Keratinocyte (primary cell): ENCODE results near the gene CDHR3. TPM values are rescaled to one million over a fixed set of nuclear protein-coding genes. Genes with fewer than 3 reads are reported as not detected.

Source experiments
- DNase-seq: peaks from one replicate; pipeline ENCODE4 v3.0.0-alpha.2; 2011; ENCODE audit warnings: low read depth, missing footprints, low spot score
- FAIRE-seq: peaks from 2 replicates; lab custom pipeline; 2011; peaks lifted over from hg19 to GRCh38; lab: Jason Lieb, UNC
- H2AFZ ChIP-seq: 2 replicates; pipeline ENCODE4 v1.6.0; 2012; ENCODE audit warnings: low read length, control low read depth, inconsistent platforms; ENCODE audit not compliant: control insufficient read depth
- H3K27ac ChIP-seq: 2 replicates; pipeline ENCODE4 v1.5.1; 2011; ENCODE audit warnings: low read length; ENCODE audit not compliant: control insufficient read depth, insufficient read depth
- H3K27me3 ChIP-seq: 3 replicates; pipeline ENCODE4 v1.6.0; 2011; ENCODE audit warnings: low read length; ENCODE audit not compliant: control insufficient read depth, insufficient read depth; ENCODE audit errors: extremely low read depth
- H3K36me3 ChIP-seq, 2 experiments: 2 replicates in 1 of 2; 3 replicates in 1 of 2; pipeline ENCODE4 v1.5.1; 2011; ENCODE audit warnings: low read length in 2 of 2, mild to moderate bottlenecking in 1 of 2; ENCODE audit not compliant: control insufficient read depth in 2 of 2, insufficient read depth in 2 of 2; ENCODE audit errors: extremely low read depth in 1 of 2
- H3K4me1 ChIP-seq: 3 replicates; pipeline ENCODE4 v1.5.1; 2011; ENCODE audit warnings: low read length; ENCODE audit not compliant: control insufficient read depth, insufficient read depth; ENCODE audit errors: extremely low read depth
- H3K4me2 ChIP-seq: 3 replicates; pipeline ENCODE4 v1.6.0; 2011; ENCODE audit warnings: low read depth, low read length; ENCODE audit not compliant: control insufficient read depth, insufficient read depth; ENCODE audit errors: extremely low read depth
- H3K4me3 ChIP-seq, 3 experiments: fragments of 200-600 bp in 1 of 3; sonication (generic) in 1 of 3; 2 replicates in 2 of 3; 3 replicates in 1 of 3; pipeline ENCODE4 v1.5.1; 2011 to 2016; ENCODE audit warnings: low read length in 3 of 3, mild to moderate bottlenecking in 3 of 3, control low read depth in 2 of 3, inconsistent platforms in 1 of 3, low read depth in 1 of 3, mixed read lengths in 1 of 3, mixed run types in 1 of 3, moderate library complexity in 1 of 3; ENCODE audit not compliant: control insufficient read depth in 2 of 3, insufficient read depth in 2 of 3; ENCODE audit errors: extremely low read depth in 1 of 3
- H3K79me2 ChIP-seq: 2 replicates; pipeline ENCODE4 v1.6.0; 2012; ENCODE audit warnings: low read length; ENCODE audit not compliant: control insufficient read depth, insufficient read depth
- H3K9ac ChIP-seq: 3 replicates; pipeline ENCODE4 v1.6.0; 2011; ENCODE audit warnings: low read length; ENCODE audit not compliant: control insufficient read depth, insufficient read depth; ENCODE audit errors: extremely low read depth
- H3K9me1 ChIP-seq: 3 replicates; pipeline ENCODE4 v1.6.0; 2011; ENCODE audit warnings: low read length; ENCODE audit not compliant: control insufficient read depth, insufficient read depth; ENCODE audit errors: extremely low read depth
- H3K9me3 ChIP-seq: 2 replicates; pipeline ENCODE4 v1.5.1; 2012; ENCODE audit warnings: low read depth, low read length; ENCODE audit not compliant: control insufficient read depth
- H4K20me1 ChIP-seq: 3 replicates; pipeline ENCODE4 v1.6.0; 2011; ENCODE audit warnings: low read length; ENCODE audit not compliant: control insufficient read depth, insufficient read depth; ENCODE audit errors: extremely low read depth
- EZH2 ChIP-seq: IDR thresholded peaks from one replicate; pipeline ENCODE4 v1.6.1; 2012; ENCODE audit warnings: inconsistent platforms, mild to moderate bottlenecking, low read length, moderate library complexity
- dilution Hi-C: fragments of 300-500 bp; cut with MboI; formaldehyde crosslinking; loops from one replicate; pipeline ENCODE4 v1.7.0; 2020; ENCODE audit warnings: low sequenced_read_pairs; ENCODE audit not compliant: extremely low pct_ligation_motif_present
- polyA plus RNA-seq, 5 experiments: library from polyadenylated mRNA; depleted of rRNA in 3 of 5; stranded (reverse) in 3 of 5; stranded (forward) in 1 of 5; unstranded in 1 of 5; fragments of >200 nt; gene quantifications; 1 replicate in 1 of 5; 2 replicates in 3 of 5; 3 replicates in 1 of 5; pipeline versions ENCODE4 v1.2.1 to v1.2.3, GENCODE V29; 2011 to 2012; ENCODE audit warnings: missing spikeins in 2 of 5, low read depth in 1 of 5, low replicate concordance in 1 of 5
- TF ChIP-seq, protein P1 (sequence below), 3 experiments: IDR thresholded peaks in 1 of 3; conservative IDR thresholded peaks in 1 of 3; optimal IDR thresholded peaks in 1 of 3; 2 replicates in 2 of 3; 3 replicates in 1 of 3; pipeline versions ENCODE3 to v1.5.1; 2011; ENCODE audit warnings: low read length in 3 of 3, mild to moderate bottlenecking in 3 of 3, moderate library complexity in 2 of 3, control low read depth in 1 of 3, inconsistent platforms in 1 of 3; ENCODE audit not compliant: insufficient read depth in 2 of 3; ENCODE audit errors: extremely low read depth in 1 of 3

CDHR3 gene
- polyA plus RNA-seq, 1 donor (not counting 4 experiments of a cell fraction or from before 2014, with no cell fraction given) = 1.2 TPM

DNA sequence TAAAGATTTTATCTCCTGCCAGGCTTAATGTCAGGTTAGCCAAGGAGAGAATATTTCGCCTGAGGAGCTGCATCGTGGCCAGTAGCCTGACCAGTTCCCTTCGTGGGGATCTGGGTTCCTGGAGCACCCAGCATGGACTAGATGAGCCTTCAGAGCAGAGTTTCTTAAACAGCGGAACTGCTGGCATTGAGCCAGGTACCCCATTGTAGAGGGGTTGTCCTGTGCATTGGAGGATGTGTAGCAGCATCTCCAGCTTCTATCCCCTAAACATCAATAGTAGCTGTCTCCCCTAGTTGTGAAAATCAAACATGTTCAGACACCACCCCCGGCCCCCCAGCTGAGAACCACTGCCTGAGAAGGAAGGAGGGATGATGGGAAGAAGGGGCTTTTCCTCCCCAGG, 36.2 kb downstream of the CDHR3 start:
- no peak overlapping the region for H3K4me3 ChIP-seq
- no peaks in the 10 kb centered on the region for H3K36me3 ChIP-seq
- H3K27me3 ChIP-seq = peaks cover 17% of the 10 kb centered on the region
- dilution Hi-C loops = no loop called here
- H3K4me2 ChIP-seq = no peak overlapping the region
- no peaks in the 10 kb centered on the region for H3K4me1 ChIP-seq
- no peak for FAIRE-seq
- no peaks in the 10 kb centered on the region for H3K79me2 ChIP-seq
- H3K9ac ChIP-seq = no peak overlapping the region
- H3K9me1 ChIP-seq = no peaks in the 10 kb centered on the region
- no peaks in the 10 kb centered on the region for H3K9me3 ChIP-seq
- no peaks in the 10 kb centered on the region for H4K20me1 ChIP-seq
- TF ChIP-seq, protein P1, sequence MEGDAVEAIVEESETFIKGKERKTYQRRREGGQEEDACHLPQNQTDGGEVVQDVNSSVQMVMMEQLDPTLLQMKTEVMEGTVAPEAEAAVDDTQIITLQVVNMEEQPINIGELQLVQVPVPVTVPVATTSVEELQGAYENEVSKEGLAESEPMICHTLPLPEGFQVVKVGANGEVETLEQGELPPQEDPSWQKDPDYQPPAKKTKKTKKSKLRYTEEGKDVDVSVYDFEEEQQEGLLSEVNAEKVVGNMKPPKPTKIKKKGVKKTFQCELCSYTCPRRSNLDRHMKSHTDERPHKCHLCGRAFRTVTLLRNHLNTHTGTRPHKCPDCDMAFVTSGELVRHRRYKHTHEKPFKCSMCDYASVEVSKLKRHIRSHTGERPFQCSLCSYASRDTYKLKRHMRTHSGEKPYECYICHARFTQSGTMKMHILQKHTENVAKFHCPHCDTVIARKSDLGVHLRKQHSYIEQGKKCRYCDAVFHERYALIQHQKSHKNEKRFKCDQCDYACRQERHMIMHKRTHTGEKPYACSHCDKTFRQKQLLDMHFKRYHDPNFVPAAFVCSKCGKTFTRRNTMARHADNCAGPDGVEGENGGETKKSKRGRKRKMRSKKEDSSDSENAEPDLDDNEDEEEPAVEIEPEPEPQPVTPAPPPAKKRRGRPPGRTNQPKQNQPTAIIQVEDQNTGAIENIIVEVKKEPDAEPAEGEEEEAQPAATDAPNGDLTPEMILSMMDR (optimal IDR thresholded peaks at IDR 0.05 in 1 of 3, IDR thresholded peaks at IDR 0.05 in 1 of 3, conservative IDR thresholded peaks at IDR 0.05 in 1 of 3; ENCODE audit: extremely low read depth in 1 of 3, insufficient read depth in 2 of 3, low read length in 3 of 3) = no peak
- no peak for TF ChIP-seq EZH2
- H2AFZ ChIP-seq = no peak overlapping the region
- no peak overlapping the region for H3K27ac ChIP-seq
- no peak for DNase-seq

DNA sequence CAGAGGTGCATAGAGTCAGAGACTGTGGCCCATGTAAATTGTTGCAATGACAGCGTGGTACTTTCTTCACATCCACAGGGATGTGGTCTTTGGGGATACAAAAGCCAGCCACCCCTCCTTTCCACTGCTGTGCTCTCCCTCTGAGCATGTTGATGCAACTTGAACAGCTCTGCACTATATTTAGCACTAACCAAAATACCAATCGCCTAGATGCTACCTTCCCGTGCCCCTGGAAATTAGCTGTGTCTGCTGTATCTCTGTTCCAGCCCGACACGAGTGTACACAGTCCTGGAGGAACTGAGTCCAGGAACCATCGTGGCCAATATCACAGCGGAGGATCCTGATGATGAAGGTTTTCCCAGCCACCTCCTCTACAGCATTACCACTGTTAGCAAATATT, 38.1 kb downstream of the CDHR3 start:
- FAIRE-seq (no peak), DNase-seq (no peak)
- Histone ChIP-seq H3K9me1 (no peaks in the 10 kb centered on the region), H2AFZ (no peak overlapping the region), H3K4me2 (no peak overlapping the region), H3K27me3 (peaks cover 17% of the 10 kb centered on the region), H3K79me2 (no peaks in the 10 kb centered on the region), H3K27ac (no peak overlapping the region), H4K20me1 (no peaks in the 10 kb centered on the region), H3K36me3 (no peaks in the 10 kb centered on the region), H3K4me3 (no peak overlapping the region), H3K4me1 (no peaks in the 10 kb centered on the region), H3K9me3 (no peaks in the 10 kb centered on the region), H3K9ac (no peak overlapping the region)
- TF ChIP-seq, protein P1 (optimal IDR thresholded peaks at IDR 0.05 in 1 of 3, IDR thresholded peaks at IDR 0.05 in 1 of 3, conservative IDR thresholded peaks at IDR 0.05 in 1 of 3; ENCODE audit: extremely low read depth in 1 of 3, insufficient read depth in 2 of 3, low read length in 3 of 3) = no peak
- TF ChIP-seq EZH2 = no peak
- dilution Hi-C loops = no loop called here
